Prostate gland (tissue), 2 donors: ENCODE measurements around the gene CACNA1D. TPM values are rescaled to one million over a fixed set of nuclear protein-coding genes. Genes with fewer than 3 reads are reported as not detected.

Experiments used
- DNase-seq: peaks from one replicate; pipeline ENCODE4 v3.0.0-alpha.2; 2019; ENCODE audit warnings: low spot score
- H3K27ac ChIP-seq, 2 donors: fragments of 200-600 bp; sonication (generic); 2 replicates each; pipeline ENCODE4 v1.5.1; 2017 to 2019
- H3K27me3 ChIP-seq: fragments of 200-600 bp; sonication (generic); replicated peaks from 2 replicates; pipeline ENCODE4 v1.5.1; 2019; ENCODE audit not compliant: insufficient read depth
- H3K36me3 ChIP-seq, 2 donors: fragments of 200-600 bp; sonication (generic); 1 replicate in 1 of 2; 2 replicates in 1 of 2; pipeline versions ENCODE4 v1.5.1 to v1.8.1; 2017 to 2019
- H3K4me1 ChIP-seq: fragments of 200-600 bp; sonication (generic); replicated peaks from 2 replicates; pipeline ENCODE4 v1.5.1; 2019
- H3K4me3 ChIP-seq, 2 donors: fragments of 200-600 bp; sonication (generic); 2 replicates each; pipeline ENCODE4 v1.5.1; 2017 to 2019
- H3K9me3 ChIP-seq: fragments of 200-600 bp; sonication (generic); 2 replicates; pipeline ENCODE4 v1.5.1; 2017
- POLR2A ChIP-seq: fragments of 450-650 bp; IDR thresholded peaks from one replicate; pipeline ENCODE4 v1.6.1; 2016; ENCODE audit warnings: antibody characterized with exemption, mild to moderate bottlenecking
- POLR2AphosphoS5 ChIP-seq: sonication (generic); formaldehyde crosslinking; IDR thresholded peaks from one replicate; pipeline ENCODE4 v1.6.1; 2017; ENCODE audit warnings: antibody characterized with exemption
- WGBS: methylation state at CpG from one replicate; pipeline ENCODE4 v1.1.5; 2018; 5-methylcytosine and 5-hydroxymethylcytosine counted together
- intact Hi-C: fragments of 100-400 bp; cut with DNase I; formaldehyde crosslinking; loops from one replicate; pipeline ENCODE4 v1.14.2; 2022
- total RNA-seq, 2 donors: library from RNA; depleted of rRNA; stranded (reverse); fragments of >200 nt; gene quantifications; one replicate each; pipeline ENCODE4 v1.1.0, GENCODE V29; 2016
- TF ChIP-seq, protein P1 (sequence below), 4 experiments: fragments of 200-600 bp in 2 of 4; fragments of 450-650 bp in 2 of 4; sonication (generic) in 2 of 4; IDR thresholded peaks; 1 replicate in 3 of 4; 2 replicates in 1 of 4; pipeline ENCODE4 v1.5.1; 2016 to 2019; ENCODE audit warnings: antibody characterized with exemption in 4 of 4, mild to moderate bottlenecking in 2 of 4, moderate library complexity in 2 of 4

CACNA1D gene
- total RNA-seq, 2 donors from 2014 or later: 15.5 to 45.1 TPM

DNA sequence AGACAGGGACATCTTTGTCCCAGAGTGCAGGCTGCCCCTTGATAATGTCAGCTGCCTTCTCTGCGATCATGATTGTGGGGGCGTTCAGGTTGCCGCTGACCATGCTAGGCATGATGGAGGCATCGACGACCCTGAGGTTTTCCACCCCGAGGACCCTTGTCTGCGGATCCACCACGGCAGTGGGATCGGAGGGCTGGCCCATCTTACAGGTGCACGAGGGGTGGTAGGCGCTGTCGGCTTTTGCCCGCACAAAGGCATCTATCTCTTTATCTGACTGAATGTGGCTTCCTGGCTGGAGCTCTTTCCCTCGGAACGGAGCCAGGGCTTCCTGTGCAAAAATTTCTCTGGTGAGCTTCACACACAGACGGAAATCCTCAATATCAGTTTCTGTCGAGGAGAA, 323.4 kb downstream of the CACNA1D start:
- DNase-seq: no peak

GRCh38 chr3:53818221-53819162, 324.1 kb downstream of the CACNA1D start:
- Histone ChIP-seq H3K4me3 (no peak overlapping the region), H3K36me3 (peaks cover 0 to 10% of the 10 kb centered on the region in 2 donors), H3K9me3 (no peaks in the 10 kb centered on the region), H3K27ac (no peak overlapping the region), H3K27me3 (no peaks in the 10 kb centered on the region), H3K4me1 (no peaks in the 10 kb centered on the region)
- no peak for DNase-seq
- intact Hi-C loops: no loop called here
- TF ChIP-seq POLR2A (no peak), POLR2AphosphoS5 (no peak)
- TF ChIP-seq, protein P1, sequence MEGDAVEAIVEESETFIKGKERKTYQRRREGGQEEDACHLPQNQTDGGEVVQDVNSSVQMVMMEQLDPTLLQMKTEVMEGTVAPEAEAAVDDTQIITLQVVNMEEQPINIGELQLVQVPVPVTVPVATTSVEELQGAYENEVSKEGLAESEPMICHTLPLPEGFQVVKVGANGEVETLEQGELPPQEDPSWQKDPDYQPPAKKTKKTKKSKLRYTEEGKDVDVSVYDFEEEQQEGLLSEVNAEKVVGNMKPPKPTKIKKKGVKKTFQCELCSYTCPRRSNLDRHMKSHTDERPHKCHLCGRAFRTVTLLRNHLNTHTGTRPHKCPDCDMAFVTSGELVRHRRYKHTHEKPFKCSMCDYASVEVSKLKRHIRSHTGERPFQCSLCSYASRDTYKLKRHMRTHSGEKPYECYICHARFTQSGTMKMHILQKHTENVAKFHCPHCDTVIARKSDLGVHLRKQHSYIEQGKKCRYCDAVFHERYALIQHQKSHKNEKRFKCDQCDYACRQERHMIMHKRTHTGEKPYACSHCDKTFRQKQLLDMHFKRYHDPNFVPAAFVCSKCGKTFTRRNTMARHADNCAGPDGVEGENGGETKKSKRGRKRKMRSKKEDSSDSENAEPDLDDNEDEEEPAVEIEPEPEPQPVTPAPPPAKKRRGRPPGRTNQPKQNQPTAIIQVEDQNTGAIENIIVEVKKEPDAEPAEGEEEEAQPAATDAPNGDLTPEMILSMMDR (IDR thresholded peaks at IDR 0.05): no peak
- WGBS: 84% methylated on average over 14 of the region's 14 CpGs

More for the DNA sequence above, 323.4 kb downstream of the CACNA1D start:
- TF ChIP-seq, protein P1 (IDR thresholded peaks at IDR 0.05): no peak
- TF ChIP-seq POLR2AphosphoS5 (no peak), POLR2A (no peak)
- H3K36me3 ChIP-seq: peaks cover 0 to 10% of the 10 kb centered on the region in 2 donors
- no peaks in the 10 kb centered on the region for H3K9me3 ChIP-seq
- 94% methylated on average over 16 of the region's 17 CpGs for WGBS
- intact Hi-C loops: no loop called here
- no peaks in the 10 kb centered on the region for H3K4me1 ChIP-seq
- no peaks in the 10 kb centered on the region for H3K27me3 ChIP-seq
- no peak overlapping the region for H3K27ac ChIP-seq
- H3K4me3 ChIP-seq: no peak overlapping the region

GRCh38 chr3:53819163-53819868, 324.9 kb downstream of the CACNA1D start:
- Histone ChIP-seq H3K4me1 (no peaks in the 10 kb centered on the region), H3K27ac (no peak overlapping the region), H3K9me3 (no peaks in the 10 kb centered on the region), H3K27me3 (no peaks in the 10 kb centered on the region), H3K4me3 (no peak overlapping the region), H3K36me3 (peaks cover 0 to 10% of the 10 kb centered on the region in 2 donors)
- intact Hi-C loops: no loop called here
- 90% methylated on average over 14 of the region's 14 CpGs for whole genome bisulfite sequencing
- TF ChIP-seq, protein P1 (IDR thresholded peaks at IDR 0.05): no peak
- TF ChIP-seq POLR2A (no peak), POLR2AphosphoS5 (no peak)
- DNase-seq: no peak

DNA sequence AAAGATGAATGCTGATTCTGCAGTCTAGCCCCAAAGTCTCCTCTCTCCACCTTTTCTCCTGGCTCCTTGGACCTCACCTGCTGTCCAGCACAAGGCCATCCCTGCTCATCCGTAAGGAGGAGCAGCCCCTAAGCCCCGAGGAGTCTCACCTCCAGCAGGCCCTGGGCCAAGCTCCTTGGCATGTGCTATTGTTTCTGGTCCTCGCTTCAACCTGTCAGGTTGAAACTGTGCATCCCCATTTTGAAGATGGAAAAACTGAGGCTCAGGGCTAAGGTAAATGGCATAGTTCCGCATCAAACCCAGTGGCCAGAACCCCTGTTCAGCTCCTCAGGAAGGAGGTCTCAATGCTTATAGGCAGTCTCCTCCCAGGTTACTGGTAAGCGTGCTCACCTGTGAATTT, 325.7 kb downstream of the CACNA1D start:
- 88% methylated on average over 5 of the region's 5 CpGs for WGBS

More for the DNA sequence above, 325.7 kb downstream of the CACNA1D start:
- TF ChIP-seq, protein P1 (IDR thresholded peaks at IDR 0.05): no peak
- no peak overlapping the region for H3K4me3 ChIP-seq
- H3K4me1 ChIP-seq: no peaks in the 10 kb centered on the region
- H3K36me3 ChIP-seq: peaks cover 0 to 10% of the 10 kb centered on the region in 2 donors
- no peak overlapping the region for H3K27ac ChIP-seq
- DNase-seq: no peak
- H3K27me3 ChIP-seq: no peaks in the 10 kb centered on the region
- intact Hi-C loops: no loop called here
- no peaks in the 10 kb centered on the region for H3K9me3 ChIP-seq
